RWPE1 (cell line): ENCODE data around the gene ITPK1.

Experiments
- CTCF ChIA-PET: fragments of 350-600 bp; sonication (Branson Sonifier 250); formaldehyde crosslinking; extraction: SDS; loops from one replicate; lab custom pipeline; 2021; lab: Yijun Ruan, JAX
- POLR2A ChIA-PET: fragments of 400-600 bp; formaldehyde crosslinking; extraction: SDS; loops from one replicate; lab custom pipeline; 2020; ENCODE audit warnings: antibody characterized with exemption; ENCODE audit not compliant: low non-redundant PET; lab: Yijun Ruan, JAX
- DNase-seq: peaks from one replicate; pipeline ENCODE4 v3.0.0; 2012; ENCODE audit warnings: low spot score
- H3K27ac ChIP-seq: fragments of 450-650 bp; 2 replicates; pipeline ENCODE4 v1.5.1; 2017
- TF ChIP-seq, protein P1 (sequence below): fragments of 450-650 bp; conservative IDR thresholded peaks from 2 replicates; pipeline ENCODE4 v1.5.1; 2017; ENCODE audit warnings: low read depth, mild to moderate bottlenecking

Gene ITPK1

DNA sequence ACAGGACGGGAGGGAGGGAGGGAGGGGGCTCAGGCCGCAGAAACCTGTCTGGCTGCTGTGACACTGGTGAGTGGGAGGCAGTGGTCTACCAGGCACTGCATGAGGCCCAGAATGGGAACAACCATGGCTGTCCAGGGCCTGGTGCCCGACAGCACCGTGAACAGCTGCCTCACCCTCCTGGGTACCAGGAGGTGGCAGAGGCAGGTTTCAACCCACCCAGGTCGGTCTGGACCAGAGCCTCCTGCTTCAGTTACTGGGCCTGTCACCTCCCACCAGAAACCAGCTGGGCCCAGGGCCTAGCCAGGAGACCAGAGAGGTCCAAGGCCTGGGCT, 80.2 kb downstream of the ITPK1 start:
- DNase-seq: no peak
- CTCF ChIA-PET: no interaction called here
- POLR2A ChIA-PET: no interaction called here
- H3K27ac ChIP-seq: peak overlapping the region; percentile 85
- TF ChIP-seq, protein P1, sequence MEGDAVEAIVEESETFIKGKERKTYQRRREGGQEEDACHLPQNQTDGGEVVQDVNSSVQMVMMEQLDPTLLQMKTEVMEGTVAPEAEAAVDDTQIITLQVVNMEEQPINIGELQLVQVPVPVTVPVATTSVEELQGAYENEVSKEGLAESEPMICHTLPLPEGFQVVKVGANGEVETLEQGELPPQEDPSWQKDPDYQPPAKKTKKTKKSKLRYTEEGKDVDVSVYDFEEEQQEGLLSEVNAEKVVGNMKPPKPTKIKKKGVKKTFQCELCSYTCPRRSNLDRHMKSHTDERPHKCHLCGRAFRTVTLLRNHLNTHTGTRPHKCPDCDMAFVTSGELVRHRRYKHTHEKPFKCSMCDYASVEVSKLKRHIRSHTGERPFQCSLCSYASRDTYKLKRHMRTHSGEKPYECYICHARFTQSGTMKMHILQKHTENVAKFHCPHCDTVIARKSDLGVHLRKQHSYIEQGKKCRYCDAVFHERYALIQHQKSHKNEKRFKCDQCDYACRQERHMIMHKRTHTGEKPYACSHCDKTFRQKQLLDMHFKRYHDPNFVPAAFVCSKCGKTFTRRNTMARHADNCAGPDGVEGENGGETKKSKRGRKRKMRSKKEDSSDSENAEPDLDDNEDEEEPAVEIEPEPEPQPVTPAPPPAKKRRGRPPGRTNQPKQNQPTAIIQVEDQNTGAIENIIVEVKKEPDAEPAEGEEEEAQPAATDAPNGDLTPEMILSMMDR: no peak

GRCh38 chr14:93034671-93034994, 81.1 kb downstream of the ITPK1 start:
- TF ChIP-seq, protein P1: no peak
- POLR2A ChIA-PET: no interaction called here
- no peak for DNase-seq
- CTCF ChIA-PET: interaction anchor here (0.6 to 1.1 kb wide), 3 partner anchors 51 to 98 kb away, joined by 3 to 4 read pairs (median 3); no protein-coding TSS in a partner anchor
- H3K27ac ChIP-seq: peak overlapping the region; percentile 85

- POLR2A ChIA-PET: no interaction called here
- no peak for DNase-seq
- TF ChIP-seq, protein P1: no peak; the same call in 1 of the 2 replicates
- CTCF ChIA-PET: interaction anchor here (0.5 to 1.4 kb wide), 5 partner anchors 51 to 269 kb away, joined by 3 to 4 read pairs (median 4); no protein-coding TSS in a partner anchor
- H3K27ac ChIP-seq: peak overlapping the region; percentile 85
Measured at GRCh38 chr14:93033983-93034670, 81.6 kb downstream of the ITPK1 start.

- DNase-seq: no peak
- H3K27ac ChIP-seq: peak overlapping the region; percentile 85
- TF ChIP-seq, protein P1: no peak
- ChIA-PET CTCF (interaction anchor here (0.7 to 1.4 kb wide), 2 partner anchors 80 to 144 kb away, joined by 3 to 4 read pairs; no protein-coding TSS in a partner anchor), POLR2A (no interaction called here)
Measured at GRCh38 chr14:93033084-93033982, 82.4 kb downstream of the ITPK1 start.

GRCh38 chr14:93032421-93032936, 83.2 kb downstream of the ITPK1 start:
- peak overlapping the region; percentile 85 for H3K27ac ChIP-seq
- CTCF ChIA-PET: no interaction called here
- no peak for DNase-seq
- TF ChIP-seq, protein P1: no peak
- POLR2A ChIA-PET: no interaction called here
